Activated CD4-positive, alpha-beta T cell treated with anti-CD3 and anti-CD28 coated beads, Interleukin-2, amount 50 U/mL, for 16 hours (primary cell): ENCODE results near the gene ZNF618.
A peak's percentile ranks its signal among the peaks of the same experiment; 100 is the strongest.

ENCODE experiments used
- DNase-seq: peaks from one replicate; pipeline ENCODE4 v3.0.0-alpha.2; 2020

Gene ZNF618, protein sequence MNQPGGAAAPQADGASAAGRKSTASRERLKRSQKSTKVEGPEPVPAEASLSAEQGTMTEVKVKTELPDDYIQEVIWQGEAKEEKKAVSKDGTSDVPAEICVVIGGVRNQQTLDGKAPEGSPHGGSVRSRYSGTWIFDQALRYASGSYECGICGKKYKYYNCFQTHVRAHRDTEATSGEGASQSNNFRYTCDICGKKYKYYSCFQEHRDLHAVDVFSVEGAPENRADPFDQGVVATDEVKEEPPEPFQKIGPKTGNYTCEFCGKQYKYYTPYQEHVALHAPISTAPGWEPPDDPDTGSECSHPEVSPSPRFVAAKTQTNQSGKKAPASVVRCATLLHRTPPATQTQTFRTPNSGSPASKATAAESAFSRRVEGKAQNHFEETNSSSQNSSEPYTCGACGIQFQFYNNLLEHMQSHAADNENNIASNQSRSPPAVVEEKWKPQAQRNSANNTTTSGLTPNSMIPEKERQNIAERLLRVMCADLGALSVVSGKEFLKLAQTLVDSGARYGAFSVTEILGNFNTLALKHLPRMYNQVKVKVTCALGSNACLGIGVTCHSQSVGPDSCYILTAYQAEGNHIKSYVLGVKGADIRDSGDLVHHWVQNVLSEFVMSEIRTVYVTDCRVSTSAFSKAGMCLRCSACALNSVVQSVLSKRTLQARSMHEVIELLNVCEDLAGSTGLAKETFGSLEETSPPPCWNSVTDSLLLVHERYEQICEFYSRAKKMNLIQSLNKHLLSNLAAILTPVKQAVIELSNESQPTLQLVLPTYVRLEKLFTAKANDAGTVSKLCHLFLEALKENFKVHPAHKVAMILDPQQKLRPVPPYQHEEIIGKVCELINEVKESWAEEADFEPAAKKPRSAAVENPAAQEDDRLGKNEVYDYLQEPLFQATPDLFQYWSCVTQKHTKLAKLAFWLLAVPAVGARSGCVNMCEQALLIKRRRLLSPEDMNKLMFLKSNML

GRCh38 chr9:113876151-113876992 lies at the start of gene ZNF618:
TSS of gene ZNF618 (plus strand) at chr9:113876309. CDS start at chr9:113876381, 72 bp downstream.
- peak; percentile 5 for DNase-seq

DNA sequence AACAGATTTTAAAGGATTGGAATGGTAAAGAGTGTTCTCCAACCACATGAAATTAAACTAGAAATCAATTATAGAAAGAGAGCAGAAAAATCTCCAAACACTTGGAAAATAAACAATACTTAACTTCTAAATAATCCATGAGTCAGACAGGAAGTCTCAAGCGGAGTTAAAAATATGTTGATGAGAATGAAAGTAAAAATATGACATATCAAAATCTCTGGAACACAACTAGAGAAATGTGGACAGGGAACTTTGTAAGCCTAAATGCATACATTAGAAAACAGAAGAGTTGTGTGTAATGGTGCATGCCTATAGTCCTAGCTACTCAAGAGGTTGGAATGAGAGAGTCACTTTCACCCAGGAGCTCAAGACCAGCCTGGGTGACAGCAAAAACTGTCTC lies 47.9 kb upstream of the ZNF618 start:
- DNase-seq = no peak

- DNase-seq = no peak
Observed at GRCh38 chr9:113837334-113837733, 38.8 kb upstream of the ZNF618 start.

DNA sequence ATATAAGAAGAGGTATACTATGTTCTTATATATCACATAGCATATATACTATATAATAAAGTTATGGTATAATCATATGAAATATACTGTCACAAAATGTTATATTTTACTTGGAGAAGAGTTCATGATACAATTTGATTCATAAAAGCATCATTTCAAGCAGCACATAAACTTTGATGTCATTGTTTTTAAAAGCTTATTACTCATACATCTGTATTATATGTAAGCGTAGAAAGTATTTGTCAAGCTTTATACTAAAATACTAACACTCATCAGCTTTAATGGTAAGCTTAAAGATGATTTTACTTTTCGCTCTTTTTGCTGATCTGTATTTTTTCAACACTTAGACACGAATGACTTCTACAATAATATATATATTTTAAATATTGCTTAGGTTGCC lies 34.0 kb upstream of the ZNF618 start:
- no peak for DNase-seq

DNA sequence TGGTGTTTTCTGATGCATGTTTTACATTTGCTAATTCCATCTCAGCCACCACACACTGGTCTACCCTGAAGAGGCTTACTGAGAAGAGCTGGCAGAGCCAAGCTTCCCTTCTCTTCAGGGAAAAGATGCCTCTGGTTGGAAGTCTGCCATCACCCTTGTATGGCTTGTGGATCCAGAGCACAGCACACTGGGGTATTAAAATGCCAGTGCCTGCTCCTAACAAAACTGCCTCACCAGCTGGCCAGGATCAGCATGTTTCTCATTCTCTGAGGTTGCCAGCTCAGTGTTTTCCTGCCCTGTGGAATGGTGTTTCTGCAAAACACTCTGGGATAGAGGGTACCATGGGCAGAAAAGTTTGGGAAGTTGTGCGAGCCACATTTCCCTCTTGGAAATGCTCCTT lies 31.6 kb upstream of the ZNF618 start:
- DNase-seq = no peak

GRCh38 chr9:113851359-113851758 lies 24.8 kb upstream of the ZNF618 start:
- no peak for DNase-seq

DNA sequence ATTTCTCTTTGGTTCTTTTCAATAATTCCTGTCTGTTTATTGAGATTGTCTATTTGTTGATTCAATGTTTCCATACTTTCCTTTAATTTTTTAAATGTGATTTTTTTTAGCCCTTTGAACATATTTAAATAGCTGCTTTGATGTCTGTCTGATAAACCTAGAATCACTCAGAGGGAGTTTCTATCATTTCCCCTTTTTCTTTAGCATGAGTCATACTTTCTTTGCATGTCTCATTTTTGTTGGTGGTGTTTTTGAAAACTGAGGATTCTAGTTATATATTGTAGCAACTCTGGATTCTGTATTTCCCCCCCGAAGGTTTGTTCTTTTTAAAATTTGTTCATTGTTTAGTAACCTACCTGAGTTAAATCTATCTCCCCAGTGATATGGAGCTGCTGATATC lies 24.2 kb upstream of the ZNF618 start:
- no peak for DNase-seq

DNA sequence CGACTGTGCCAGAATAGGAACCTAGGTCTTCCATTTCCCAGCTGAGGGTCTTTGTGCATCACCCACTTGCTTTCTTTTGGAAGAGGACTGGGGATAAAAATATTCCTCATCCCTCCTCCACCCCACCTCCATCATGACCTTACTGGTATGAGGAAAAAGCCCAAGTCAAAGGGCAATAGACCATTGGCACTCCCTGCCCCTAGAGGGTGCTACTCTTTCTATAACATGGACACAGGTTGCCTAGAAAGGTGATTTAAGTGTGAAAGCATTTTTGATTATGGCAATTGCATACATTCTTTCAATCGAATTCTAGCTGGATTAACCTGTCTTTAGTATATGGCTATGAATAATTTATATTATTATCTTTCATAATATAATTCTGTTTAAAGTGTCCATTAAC lies 22.8 kb upstream of the ZNF618 start:
- peak; percentile 6 for DNase-seq

DNA sequence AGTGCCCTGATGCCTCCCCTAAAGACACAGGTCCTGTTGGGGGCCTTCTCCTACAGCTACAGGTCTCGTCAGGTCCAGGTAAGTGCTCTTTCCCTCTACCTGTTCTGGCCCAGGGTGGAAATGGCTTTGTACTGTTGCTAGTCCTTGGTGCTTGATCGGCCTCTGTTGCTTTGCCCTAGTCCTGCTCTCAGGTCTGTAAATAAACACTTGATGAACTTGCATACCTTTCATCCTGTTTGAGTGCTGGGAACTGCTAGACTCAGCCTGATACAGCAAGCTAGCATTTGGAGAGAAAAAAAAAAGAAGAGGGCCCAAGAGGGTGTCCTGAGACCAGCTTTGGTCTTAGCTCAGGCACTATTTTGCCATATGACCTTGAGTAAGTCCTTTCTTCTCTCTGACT lies 21.8 kb upstream of the ZNF618 start:
- no peak for DNase-seq

- DNase-seq = peak; percentile 18
Observed at GRCh38 chr9:113857875-113858274, 18.2 kb upstream of the ZNF618 start.

DNA sequence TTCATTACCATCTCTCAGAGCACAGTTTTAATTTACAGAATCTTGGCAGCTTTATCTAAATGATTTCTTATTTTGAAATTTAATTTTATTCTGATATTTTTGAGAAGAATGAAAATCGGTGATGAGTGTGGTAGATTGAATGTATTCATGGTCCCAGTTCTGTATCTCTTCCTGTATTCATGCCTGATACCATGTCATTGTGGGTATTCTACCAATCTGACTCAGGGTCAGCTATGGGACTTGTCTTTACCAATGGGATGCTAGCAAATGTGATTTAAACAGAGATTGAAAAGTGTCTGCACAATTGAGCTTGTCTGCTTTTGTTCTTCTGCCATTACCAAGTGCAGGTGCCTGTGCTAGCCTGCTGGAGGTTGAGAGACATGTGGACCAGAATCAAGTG lies 17.8 kb upstream of the ZNF618 start:
- no peak for DNase-seq

GRCh38 chr9:113863345-113863744 lies 12.8 kb upstream of the ZNF618 start:
- no peak for DNase-seq

GRCh38 chr9:113868501-113868900 lies 7.6 kb upstream of the ZNF618 start:
- no peak for DNase-seq

GRCh38 chr9:113872485-113873143 lies 3.5 kb upstream of the ZNF618 start:
- DNase-seq = no peak

DNA sequence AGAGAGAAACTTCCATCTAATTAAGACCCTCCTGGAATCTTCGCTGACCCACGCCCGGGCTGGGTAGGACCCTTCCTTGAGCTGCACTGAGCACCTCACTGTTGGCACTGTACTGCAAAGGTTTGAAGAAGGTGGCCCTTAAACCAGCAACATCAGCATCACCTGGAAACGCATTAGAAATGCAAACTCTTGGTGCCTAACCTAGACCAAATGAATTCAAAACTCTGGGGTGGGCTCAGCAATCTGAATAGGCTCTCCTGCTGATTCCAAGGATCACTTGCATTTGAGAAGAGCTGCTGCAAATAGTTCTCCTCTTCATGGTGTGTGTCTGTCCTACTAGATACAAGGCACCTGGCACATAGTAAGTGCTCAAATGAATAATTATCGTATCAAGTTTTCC lies 2.7 kb upstream of the ZNF618 start:
- no peak for DNase-seq

DNA sequence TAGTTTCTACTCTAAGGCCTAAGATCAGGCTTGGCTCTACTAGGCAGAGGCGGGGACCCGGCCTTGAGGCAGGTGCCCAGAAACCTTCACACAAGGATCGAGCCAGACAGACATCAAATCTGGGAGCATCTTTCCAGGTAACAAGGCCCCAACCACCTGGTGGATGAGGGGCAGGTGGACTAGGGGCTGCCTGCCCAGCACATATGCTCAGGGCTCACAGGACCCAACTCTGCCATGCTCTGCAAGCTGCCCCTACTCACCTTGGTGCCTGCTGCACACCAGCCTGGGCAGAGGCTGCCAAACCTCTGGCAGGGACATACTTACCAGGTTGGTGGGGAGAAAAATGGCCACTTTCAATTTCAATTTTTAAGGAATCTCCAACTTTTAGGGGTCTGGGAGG lies 2.2 kb upstream of the ZNF618 start:
- DNase-seq = no peak

DNA sequence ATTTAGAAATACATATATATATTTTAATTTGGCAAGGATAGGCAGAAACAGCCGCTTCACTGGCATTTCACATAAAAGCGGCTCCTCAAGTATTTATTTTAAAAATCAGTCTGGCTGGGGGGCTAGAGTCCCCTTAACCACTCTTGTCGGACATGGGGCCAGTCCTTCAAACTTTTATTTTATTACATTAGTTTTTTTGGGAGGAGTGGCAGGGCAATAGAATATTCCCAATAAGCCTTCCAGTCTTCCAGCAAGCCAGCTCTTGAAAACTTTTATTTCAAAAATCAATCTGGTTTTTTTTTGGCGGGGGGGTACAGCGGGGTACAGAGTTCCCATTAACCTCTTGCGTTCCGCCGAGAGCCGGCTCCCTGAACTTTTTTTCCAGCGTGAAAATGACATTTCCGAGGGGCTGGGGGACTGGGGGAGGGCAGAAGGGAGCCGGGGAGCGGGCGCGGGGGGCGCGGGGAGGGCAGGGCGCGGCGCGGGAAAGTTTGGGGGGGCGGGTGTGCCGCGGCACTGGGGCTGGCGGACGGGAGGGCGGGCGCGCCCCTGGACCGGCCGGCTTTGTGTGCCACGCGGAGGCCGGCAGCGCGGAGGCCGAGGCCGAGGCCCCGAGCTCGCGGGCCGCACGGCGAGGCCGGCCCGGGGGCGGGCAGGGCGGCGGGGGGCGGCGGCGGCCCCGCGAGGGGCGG lies 504 bp upstream of the ZNF618 start:
- no peak for DNase-seq

DNA sequence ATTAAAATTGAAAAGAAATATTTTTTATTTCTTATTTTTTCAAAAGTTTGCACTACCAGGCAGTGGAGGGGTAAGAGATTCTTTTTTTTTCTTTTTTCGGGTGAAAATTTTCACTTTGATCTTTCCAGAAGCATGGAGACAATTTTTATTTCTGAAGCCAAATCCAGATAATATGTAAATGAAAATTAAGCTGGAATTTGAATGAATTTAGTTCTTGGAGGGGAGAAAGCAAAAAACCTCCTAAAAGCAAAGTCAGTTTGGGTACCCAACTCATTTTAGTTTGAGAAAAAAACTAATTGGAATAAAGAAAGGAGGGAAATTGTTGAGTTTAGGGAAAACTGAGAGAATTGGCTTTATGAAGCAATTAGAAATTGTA lies 872 bp downstream of the ZNF618 start:
- DNase-seq = no peak

- DNase-seq = no peak
Observed at GRCh38 chr9:113879318-113879717, 3.2 kb downstream of the ZNF618 start.

GRCh38 chr9:113879911-113880310 lies 3.8 kb downstream of the ZNF618 start:
- no peak for DNase-seq

DNA sequence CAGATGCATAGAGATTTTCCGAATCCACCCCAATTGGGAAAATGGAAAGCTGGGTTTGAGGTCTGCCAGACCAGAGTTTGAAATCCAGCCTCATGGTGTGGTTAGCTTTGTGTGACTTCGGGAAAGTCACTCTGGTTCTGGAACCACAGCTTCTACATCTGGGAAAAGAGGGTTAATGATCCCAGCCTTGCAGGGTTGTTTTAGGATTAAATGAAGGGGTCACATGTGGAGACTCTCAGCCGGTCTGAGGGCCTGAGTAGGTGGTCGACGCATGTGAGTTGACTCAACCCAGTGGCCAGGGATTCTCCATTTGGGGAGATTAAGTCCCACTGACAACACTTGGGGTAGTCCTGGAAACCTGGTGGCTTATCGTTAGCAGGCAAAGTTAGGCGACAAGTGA lies 6.1 kb downstream of the ZNF618 start:
- no peak for DNase-seq

GRCh38 chr9:113882636-113883164 lies 6.6 kb downstream of the ZNF618 start:
- DNase-seq = no peak
